HG03521 (cell line): ENCODE data around the gene CIROP.

Experiments
- ATAC-seq: cut with Tn5 transposase; IDR thresholded peaks from one replicate; pipeline ENCODE4 v1.9.1; 2021; ENCODE audit warnings: mild to moderate bottlenecking, moderate library complexity; ENCODE audit not compliant: unreplicated experiment

CIROP gene

DNA sequence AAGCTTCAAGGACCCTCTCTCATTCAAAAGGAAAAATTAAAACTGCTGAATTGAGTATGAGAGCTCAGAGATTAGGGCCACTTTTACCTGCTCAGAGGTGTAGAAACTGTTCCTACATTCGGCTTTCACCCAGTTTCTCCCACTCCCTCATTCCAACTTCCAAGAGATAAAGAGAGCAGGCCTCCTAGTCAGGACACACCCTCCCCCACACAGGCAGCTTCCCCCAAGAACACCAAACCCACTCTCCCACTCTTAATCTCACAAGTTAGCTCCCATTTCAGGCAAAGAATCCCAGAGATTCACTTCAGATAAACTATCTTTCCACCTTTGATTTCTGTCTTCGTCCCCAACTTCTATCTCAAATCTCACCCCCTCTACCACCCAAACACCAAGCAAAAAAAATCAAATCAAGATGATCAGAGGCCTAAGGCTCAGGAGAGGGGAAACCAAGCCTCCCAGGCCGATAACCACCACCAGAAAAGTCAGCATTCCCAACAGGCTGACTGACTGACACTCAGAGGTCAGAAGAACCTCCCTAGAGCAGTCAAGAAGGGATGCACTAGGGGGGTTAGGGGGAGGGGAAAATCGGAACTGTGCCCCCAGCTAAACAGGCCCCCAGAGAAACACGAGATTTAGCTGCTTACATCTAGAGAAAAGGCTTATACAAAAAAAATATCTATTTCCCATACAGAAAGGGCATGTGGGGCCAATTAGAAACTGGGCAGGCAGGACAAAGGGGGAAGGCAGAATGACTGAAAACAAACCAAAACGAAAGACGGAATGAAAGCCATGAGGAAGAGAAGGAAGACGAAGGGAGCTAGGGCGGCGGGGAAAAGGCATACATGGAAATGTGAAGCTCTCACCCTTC, 34.3 kb downstream of the CIROP start:
- ATAC-seq: no peak

DNA sequence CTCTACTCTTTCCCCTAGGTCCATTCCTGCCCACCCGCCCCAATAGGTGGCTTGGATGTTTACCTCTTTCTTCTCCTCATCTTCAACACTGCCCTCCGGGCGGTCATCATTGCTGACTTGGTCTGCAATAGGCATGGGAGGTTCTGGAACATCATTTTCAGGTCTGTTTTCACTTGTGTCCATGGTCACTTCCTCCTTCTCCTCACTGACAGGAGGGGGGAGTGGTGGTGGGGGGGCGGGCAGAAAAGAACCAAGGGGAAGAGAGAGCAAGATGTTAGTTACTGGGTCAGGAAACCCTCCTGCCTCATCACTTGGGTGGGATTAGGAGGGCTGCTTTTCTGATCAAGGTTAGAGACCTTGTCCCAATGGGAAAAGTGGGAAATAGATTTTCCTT, 35.4 kb downstream of the CIROP start:
- no peak for ATAC-seq

DNA sequence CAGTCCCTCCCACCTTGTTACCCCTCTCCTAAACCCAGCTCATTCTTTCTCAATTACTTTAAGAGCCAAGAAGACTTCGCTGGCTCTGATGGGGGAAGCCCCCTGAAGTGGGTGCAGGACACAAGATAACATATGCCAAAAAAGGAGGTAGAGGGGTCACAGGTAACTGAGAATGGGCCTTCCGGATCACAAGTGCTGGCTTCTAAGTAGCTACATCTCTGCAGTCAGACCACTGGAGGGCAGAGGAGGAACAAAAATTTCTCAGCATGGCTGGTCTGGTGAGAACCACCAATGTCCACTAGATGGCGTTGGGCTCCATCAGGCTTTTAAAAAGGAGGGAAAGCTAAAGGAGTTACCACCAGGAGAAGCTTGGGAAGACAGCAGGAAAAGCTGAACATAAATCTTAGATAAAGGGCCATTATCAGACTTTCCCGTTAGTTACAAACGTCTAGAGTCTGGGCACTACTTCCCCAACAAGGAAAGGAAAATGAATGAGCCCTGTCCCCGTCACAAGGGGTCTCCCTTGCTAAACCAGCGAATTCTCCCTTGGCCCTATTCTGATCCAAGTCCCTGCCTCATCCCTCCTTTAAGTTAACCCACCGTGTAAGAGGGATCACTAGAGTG, 35.9 kb downstream of the CIROP start:
- ATAC-seq: peak; percentile 62

DNA sequence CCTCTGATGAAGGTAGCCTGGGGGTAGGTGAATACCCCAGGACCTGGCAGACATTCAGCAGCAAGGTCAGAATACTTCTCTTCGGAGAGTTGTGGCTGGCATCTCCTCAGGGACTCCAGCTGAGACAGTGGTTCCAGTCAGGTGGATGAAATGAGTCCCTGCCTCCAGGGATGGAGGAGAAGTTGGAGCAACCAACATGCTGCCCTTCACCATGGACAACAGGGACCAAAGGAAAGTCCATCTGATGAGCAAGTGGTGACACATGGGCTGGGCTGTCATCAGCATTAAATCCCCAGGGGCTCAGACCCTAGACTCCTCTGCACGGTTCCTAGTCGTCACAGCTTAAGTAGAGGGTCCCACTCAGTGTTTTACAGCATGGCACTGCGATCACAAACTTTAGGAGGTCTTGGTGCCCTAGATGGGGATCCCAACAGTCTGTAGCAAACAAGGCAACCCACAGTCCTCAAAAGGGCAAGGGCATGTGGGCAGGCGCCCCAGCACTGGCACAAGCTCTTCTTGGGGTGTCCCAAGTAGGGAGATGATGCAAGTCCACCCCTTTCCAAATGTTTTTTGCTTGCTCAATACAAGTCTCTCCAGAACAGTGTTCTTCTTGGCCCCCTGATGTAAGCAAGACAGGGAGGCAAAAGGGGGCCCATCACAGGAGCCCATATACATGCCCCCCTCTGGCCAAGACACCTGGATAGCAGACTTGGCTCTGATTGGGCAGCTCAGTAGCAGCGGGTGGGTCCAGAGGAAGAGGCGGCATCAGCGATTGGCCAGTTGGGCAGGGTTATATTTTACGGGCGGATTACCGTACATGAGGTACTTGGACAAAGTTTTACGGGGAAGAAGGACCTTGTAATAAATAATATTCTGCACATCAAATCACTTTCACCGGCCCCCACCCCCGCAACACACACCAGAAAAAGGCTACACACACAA, 36.7 kb downstream of the CIROP start:
- no peak for ATAC-seq

DNA sequence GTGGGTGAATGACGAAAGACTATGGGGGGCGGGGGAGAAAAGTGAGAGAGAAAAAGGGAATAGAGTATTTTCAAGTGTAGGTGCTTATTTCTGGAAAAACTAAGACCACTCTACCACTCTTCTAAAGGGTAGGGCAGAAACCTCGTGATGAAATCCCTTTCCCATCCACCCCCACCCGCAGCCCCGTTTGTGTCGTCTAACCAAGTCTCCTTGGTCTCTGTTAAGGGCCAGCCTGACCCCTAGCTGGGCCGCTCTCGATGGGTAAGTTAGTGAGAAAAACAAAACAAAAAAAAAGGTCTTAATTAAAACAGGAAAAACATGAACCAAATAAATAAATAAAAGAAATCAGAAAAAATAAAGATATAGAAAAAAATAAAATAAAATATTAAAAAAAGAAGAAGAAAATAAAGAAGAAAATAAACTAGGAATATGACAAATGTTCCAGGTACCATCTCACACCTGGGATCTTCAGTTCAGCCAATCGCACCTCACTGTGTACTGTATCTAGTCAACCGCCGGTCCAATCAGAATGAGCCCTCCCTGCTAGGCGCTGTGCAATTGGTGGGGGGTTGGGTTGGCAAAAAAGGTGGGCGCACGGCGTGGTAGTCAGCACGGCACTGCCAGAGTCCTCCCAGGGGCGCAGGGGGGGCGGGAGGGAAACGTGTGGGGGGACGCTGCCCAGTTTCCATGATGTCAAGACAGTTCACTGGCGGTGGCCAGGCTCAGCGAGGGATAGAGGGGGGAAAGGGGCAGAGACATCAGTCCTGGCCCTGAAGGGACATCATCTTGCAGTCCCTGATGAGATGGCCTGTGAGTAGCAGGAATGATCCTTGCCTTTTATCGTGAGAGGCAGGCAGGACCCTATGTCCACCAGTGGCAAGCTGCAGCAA, 37.7 kb downstream of the CIROP start:
- ATAC-seq: no peak

DNA sequence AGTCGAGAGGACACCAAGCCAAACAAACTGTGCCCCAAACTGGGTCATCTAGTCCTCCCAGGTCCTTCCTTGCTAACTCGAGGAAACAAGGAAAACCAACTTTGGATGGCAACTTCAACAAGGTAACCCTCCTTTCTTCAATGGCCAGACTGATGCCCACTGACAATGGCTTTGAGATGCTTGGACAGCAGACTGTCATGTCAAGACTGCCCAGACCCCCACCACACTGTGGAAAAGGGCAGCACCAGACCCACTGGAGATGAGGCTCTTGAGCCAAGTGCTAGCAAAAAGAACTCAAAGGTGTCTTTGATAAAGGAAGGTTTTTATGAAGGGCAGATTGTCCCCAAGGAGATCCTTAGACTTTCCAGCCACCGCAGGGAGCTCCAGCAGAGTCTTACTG, 38.4 kb downstream of the CIROP start:
- no peak for ATAC-seq

DNA sequence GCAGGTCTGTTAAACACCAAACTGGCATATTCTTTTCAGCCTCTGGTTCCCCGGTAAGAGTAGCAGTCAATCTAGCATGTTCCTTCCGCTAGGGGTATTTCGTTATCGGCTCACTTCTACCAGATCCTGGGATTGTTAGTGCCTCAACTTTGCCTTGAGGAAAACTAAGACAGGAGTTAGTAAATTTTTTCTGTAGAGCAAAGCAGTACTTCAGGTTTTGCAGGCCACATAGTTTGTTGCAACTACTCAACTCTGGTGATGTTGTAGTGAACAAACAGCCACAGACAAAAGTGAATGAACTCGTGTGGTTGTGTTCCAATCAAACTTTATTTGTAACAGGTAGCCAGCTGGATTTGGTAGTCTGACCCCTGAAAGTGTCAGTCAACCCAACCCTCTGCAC, 41.2 kb downstream of the CIROP start:
- ATAC-seq: no peak

DNA sequence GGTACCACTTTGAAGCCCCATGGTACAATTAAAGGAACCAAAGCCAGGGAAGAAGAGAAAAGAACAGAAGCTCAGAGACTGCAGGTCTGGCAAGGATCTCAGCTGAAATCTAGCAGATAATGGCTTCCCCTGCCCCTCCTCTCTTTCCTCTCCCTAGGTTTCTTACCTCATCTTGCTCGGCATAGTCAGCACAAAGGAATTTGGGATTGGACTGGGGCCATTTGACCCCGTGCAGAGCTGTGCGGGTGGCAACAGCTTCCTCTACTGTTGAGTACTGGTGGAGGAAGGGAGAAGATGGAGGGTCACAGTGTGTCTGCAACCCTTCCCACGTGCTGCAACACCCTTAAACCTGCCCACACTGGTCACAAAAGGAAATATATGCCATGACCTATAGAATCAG, 42.8 kb downstream of the CIROP start:
- no peak for ATAC-seq

DNA sequence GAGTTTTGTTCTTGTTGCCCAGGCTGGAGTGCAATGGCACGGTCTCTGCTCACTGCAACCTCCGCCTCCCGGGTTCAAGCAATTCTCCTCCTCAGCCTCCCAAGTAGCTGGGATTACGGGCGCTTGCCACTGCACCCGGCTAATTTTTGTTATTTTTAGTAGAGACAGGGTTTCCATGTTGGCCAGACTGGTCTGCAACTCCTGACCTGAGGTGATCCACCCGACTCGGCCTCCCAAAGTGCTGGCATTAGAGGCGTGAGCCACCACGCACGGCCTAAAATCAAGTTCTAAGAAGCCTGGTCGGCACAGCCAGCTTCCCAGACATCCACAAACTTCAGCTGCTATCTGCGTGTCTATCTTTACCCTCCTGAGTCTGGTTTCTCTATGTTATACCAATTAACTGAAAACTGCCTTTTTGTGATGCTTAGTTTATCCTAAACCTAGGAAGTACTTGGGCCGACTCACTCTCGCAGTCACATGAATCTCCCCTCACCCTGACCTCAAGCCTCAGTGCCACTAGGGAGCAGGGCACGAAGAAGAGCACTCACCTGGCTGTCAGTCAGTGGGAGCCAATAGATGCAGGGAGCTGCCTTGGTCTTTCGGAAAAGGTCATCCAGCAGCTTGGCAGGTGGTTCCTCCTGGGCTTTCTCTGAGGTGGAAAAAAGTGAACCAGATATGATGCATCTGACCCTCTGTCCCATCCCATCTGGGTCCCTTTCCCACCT, 44.1 kb downstream of the CIROP start:
- ATAC-seq: no peak

DNA sequence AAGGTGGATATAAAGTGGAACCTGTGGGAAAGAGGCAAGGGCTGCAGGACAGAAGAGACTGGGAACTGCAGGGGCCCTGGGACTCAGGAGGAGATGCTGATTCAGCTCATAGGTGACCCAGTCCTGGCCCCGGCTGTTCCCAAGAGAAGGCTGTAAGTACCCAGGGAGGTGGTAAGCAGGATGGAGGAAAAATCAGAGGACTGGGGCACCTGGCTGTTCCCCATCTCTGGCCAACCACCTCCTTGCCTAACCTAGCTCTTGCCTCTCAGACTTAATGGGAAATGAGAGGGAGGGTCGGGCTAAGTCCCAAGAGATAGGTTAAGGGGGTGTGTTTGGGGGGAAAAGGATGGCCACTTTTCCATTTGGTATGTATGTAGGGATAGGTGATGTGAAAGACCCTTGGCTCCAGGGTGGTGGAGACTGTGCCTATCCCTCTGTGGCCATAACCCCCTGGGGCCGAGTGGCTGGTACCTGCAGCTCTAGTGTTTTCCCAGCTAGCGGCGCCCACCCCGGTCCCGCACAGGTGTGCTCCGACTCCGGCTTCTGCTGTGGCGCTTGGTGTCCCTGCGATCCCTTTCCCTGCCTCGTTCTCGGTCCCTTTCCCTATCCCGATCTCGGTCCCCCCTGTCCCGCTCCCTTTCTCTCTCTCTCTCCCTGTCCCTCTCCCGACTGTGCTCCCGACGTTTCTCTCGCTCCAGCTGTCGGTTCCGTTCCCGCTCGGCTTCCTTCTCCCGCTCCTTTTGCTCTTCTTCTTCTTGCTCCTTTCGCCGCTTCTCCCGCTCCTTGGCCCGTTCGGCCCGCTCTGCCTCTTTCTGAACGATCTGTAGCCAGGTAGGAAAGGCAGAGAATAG, 45.9 kb downstream of the CIROP start:
- no peak for ATAC-seq

DNA sequence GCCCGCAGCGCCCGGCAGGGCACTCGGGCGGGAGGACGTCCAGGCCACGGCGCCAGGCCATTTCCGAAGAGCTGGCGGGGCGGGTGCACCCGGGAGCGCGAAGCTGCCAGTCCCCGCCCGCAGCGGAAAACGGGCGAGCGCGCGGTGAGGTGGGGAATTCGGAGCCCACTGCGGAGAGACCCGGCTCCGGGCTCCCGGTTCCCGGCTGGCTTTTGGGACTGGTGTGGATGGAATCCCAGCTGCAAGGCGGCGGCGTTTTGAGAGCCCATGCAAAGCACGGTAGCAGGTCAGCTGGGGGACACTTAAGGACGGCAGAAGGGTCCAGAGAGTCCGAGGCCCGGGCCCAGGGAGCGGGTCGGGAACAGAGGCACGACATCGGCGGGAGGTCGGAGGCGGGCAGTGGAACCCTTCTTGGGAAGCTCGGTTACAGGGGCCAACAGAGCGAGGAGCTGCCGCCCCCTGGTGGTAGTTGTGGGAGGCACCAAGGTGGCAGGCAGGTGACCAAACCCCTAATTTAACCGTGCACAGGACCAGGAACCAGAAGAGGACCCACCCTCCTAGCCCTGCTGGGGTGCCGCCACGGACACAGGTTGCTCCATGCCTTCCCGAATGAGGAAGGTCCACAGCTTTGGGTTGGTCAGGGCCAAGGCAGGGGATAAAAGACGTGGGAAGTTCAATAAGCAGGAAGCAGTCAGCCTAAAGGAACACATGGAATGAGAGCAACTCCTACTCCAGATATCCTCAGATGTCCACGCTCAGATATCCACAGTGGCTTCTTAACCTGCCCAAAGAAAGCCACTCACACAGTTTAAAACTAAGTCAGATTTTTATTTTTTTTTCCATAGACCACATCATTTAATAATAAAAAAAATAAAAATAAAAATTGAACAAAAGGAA, 46.8 kb downstream of the CIROP start:
- ATAC-seq: peak; percentile 50

DNA sequence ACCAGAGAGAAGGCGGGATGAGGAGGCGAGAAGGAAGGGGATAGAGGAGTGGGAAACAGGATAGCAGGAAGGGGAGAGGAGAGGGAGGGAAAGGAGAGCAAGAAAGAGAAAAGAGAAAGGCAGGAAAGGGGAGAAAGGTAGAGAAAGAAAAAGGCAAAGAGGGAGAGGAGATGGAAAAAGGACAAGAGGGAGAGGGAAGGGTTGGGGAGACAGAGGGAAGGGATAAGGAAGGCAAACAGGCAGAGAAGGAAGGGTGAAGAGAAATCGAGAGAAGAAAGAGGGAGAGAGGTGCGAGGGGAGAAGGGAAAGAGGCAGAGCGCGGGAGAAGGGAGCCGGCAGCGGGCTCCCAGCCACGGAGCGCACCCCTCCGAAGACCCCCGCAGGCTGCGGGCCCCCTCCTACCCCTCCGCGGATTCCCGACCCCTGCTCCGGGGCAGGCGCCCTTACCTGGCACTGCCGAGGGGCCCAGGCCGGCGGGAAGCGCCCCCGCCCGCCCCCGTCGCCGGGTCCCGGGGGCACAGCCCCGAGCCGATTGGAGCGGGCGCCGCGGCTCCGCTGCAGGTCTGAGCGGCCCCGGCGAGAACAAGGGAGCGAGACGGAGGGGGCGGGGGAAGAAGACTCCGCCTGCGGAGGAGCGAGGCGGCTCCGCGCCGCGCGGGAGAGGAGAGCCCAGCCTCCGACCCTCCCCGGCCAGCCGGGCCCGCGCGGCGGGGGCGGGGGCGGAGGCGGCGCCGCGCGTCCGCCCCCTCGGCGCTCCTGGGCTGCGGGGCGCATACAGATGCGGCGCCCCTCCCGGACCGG, 47.6 kb downstream of the CIROP start, which contains the start of gene CDH24:
CDH24 (minus strand) TSS at position 565 of the 801 bp plus-strand sequence. CDS start 1,787 bp downstream, outside the sequence.
- peak; percentile 43 for ATAC-seq

DNA sequence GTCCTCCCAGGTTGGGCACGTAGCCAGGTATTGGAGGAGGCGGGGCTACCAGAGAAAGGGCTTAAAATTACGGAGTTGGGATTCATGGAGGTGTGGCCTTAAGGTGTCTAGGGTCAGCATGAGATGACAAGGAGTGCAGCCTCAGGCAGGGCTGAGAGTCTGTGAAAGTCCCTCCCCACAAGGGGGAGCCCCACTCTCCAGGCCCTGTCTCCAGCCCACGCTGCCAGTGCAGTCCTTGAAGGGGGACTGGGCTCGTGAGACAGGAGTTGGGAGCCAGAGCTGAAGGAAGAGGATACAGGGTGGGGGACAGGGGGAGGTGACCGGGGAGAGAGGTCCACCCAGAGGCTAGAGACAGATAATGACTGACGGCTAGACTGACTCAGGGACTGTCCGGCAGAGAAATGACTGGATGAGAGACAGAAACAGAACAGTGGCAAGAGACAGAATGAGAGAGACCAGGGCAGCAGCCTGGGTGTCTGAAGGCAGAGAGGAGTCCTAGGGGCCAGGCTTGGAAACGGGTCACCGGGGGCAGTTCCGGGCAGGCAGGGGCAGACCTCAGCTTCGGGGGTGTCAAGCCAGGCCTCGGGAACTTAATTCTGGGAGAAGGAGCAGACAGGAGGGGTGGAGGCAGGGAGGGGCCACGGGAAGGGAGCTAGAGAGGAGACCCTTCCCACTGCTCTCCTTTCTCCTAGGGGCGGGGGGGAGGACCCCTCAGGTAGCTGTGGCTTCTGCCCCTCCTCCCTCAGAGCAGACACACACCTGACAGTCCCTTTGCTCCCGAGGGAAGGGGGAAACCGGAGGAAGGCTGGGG, 48.4 kb downstream of the CIROP start:
- ATAC-seq: no peak

DNA sequence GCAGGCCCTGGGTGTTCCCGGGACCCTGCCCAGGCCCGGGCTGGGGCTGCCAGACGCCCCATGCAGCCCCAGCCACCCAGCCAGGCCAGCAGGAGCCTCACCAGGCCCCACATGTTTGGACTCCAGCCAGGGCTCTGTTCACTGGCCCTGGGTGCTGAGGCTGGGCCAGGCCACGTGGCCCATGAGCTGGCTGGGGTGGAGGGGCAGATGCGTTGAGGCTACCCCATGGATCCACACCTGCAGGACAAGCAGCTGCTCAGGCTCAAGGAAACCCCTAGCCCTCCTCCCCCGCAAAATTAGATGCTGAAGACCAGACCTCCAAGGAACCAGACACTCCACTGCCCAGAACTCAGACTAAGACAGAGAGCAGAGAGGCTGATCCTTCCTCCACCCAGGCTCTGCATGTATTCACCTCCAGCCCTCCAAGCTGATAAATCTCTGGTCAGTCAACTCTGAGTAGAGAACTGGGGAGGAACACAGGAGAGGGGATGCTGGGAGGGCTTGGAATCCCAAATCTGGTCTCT, 49.1 kb downstream of the CIROP start:
- no peak for ATAC-seq

DNA sequence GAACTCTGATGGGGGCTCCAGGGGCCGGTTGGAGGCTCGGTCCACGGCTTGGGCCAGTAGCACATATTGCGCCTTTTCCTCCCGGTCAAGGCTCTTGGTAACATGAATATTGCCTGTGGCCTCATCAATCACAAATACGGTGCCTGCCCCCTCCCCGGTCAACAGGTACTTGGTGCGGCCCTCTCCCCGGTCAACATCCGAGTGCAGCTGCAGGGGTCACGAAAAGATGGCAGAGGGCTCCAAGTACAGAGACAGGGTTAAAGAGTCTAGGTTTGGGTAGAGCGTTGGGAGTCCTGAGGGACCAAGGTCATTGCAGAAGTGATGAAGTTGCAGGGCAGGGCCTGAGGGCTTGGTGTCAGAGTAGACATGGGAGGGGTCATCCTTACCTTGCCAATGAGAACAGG, 49.6 kb downstream of the CIROP start:
- no peak for ATAC-seq
